IMR-90 (cell line): ENCODE data around the gene GTPBP4. TPM values are rescaled to one million over a fixed set of nuclear protein-coding genes. Genes with fewer than 3 reads are reported as not detected.

Experiments used
- ATAC-seq: fragments of 200-7000 bp; cut with Tn5 transposase; 2 replicates; pipeline ENCODE4 v1.9.1; 2020; ENCODE audit warnings: low read depth, mild to moderate bottlenecking, moderate library complexity
- BruUV-seq: library from RNA; stranded (reverse); fragments of 400-500 nt; replicated peaks from 2 replicates; lab custom pipeline; 2021; lab: Mats Ljungman, UMichigan
- CTCF ChIA-PET: fragments of 300-600 bp; formaldehyde crosslinking; extraction: SDS; loops from one replicate; lab custom pipeline; 2021; ENCODE audit warnings: antibody characterized with exemption; lab: Yijun Ruan, JAX
- POLR2A ChIA-PET: fragments of 300-600 bp; sonication (Branson Sonifier 250); formaldehyde crosslinking; loops from one replicate; lab custom pipeline; 2022; ENCODE audit warnings: antibody characterized with exemption; ENCODE audit not compliant: unreplicated experiment; lab: Charles Lee
- DNase-seq: peaks from one replicate; pipeline ENCODE4 v3.0.0; 2013
- H2AFZ ChIP-seq: replicated peaks from 2 replicates; pipeline ENCODE3; 2013; ENCODE audit warnings: low read length, mild to moderate bottlenecking; ENCODE audit not compliant: poor library complexity
- H2AK5ac ChIP-seq: 2 replicates; pipeline ENCODE4 v1.6.1; 2013; ENCODE audit warnings: low read depth, low read length, inconsistent platforms
- H2AK9ac ChIP-seq: replicated peaks from 2 replicates; pipeline ENCODE3; 2013; ENCODE audit warnings: mild to moderate bottlenecking, low read depth, low read length, moderate library complexity; ENCODE audit not compliant: poor library complexity
- H2BK120ac ChIP-seq: 2 replicates; pipeline ENCODE4 v1.6.1; 2013; ENCODE audit warnings: low read depth, low read length, inconsistent platforms
- H2BK15ac ChIP-seq: 3 replicates; pipeline ENCODE4 v1.6.1; 2013; ENCODE audit warnings: low read depth, low read length, inconsistent platforms
- H2BK20ac ChIP-seq: 2 replicates; pipeline ENCODE4 v1.6.1; 2013; ENCODE audit warnings: low read depth, mild to moderate bottlenecking, inconsistent platforms, low read length, moderate library complexity
- H2BK5ac ChIP-seq: 2 replicates; pipeline ENCODE4 v1.6.1; 2013; ENCODE audit warnings: mild to moderate bottlenecking, low read depth, low read length, inconsistent platforms; ENCODE audit not compliant: poor library complexity, severe bottlenecking
- H3K14ac ChIP-seq: replicated peaks from 2 replicates; pipeline ENCODE4 v1.6.1; 2013; ENCODE audit warnings: low read depth, low read length, inconsistent platforms
- H3K18ac ChIP-seq: 2 replicates; pipeline ENCODE4 v1.6.1; 2013; ENCODE audit warnings: low read depth, low read length, control low read depth
- H3K23ac ChIP-seq: 2 replicates; pipeline ENCODE4 v1.6.1; 2013; ENCODE audit warnings: low read depth, low read length, inconsistent platforms
- H3K27ac ChIP-seq: 2 replicates; pipeline ENCODE4 v1.5.1; 2013; ENCODE audit warnings: mild to moderate bottlenecking, control low read depth, low read length; ENCODE audit not compliant: insufficient read depth
- H3K27me3 ChIP-seq: 2 replicates; pipeline ENCODE4 v1.6.1; 2013; ENCODE audit warnings: low read length; ENCODE audit not compliant: control insufficient read depth, insufficient read depth
- H3K36me3 ChIP-seq: 2 replicates; pipeline ENCODE4 v1.6.1; 2013; ENCODE audit warnings: low read length, mixed read lengths; ENCODE audit not compliant: control insufficient read depth, insufficient read depth
- H3K4ac ChIP-seq: 2 replicates; pipeline ENCODE4 v1.6.1; 2013; ENCODE audit warnings: low read depth, low read length, inconsistent platforms
- H3K4me1 ChIP-seq: 2 replicates; pipeline ENCODE4 v1.6.1; 2013; ENCODE audit warnings: low read length, mixed read lengths; ENCODE audit not compliant: control insufficient read depth, insufficient read depth
- H3K4me2 ChIP-seq: 2 replicates; pipeline ENCODE4 v1.6.1; 2013; ENCODE audit warnings: low read depth, mild to moderate bottlenecking, control low read depth, low read length, moderate library complexity
- H3K4me3 ChIP-seq: 2 replicates; pipeline ENCODE4 v1.5.1; 2013; ENCODE audit warnings: low read depth, mild to moderate bottlenecking, control low read depth, low read length, moderate library complexity; ENCODE audit not compliant: insufficient read depth
- H3K56ac ChIP-seq: 2 replicates; pipeline ENCODE4 v1.6.1; 2013; ENCODE audit warnings: low read length, inconsistent platforms; ENCODE audit not compliant: insufficient read depth; ENCODE audit errors: extremely low read depth
- H3K79me1 ChIP-seq, 2 experiments: 2 replicates each; pipeline ENCODE4 v1.6.1; 2013; ENCODE audit warnings: low read length in 2 of 2, inconsistent platforms in 1 of 2, low read depth in 1 of 2
- H3K9ac ChIP-seq: 2 replicates; pipeline ENCODE4 v1.6.1; 2013; ENCODE audit warnings: low read depth, low read length, control low read depth
- H3K9me1 ChIP-seq: 2 replicates; pipeline ENCODE4 v1.6.1; 2013; ENCODE audit warnings: low read length, inconsistent platforms; ENCODE audit not compliant: insufficient read depth
- H3K9me3 ChIP-seq: 2 replicates; pipeline ENCODE4 v1.6.1; 2013; ENCODE audit warnings: low read length; ENCODE audit not compliant: control insufficient read depth, insufficient read depth
- H4K20me1 ChIP-seq: 2 replicates; pipeline ENCODE4 v1.6.1; 2013; ENCODE audit warnings: low read length, inconsistent platforms; ENCODE audit not compliant: insufficient read depth
- H4K5ac ChIP-seq: 2 replicates; pipeline ENCODE4 v1.6.1; 2013; ENCODE audit warnings: mild to moderate bottlenecking, low read depth, low read length, control low read depth
- H4K8ac ChIP-seq, 2 experiments: 2 replicates each; pipeline ENCODE4 v1.6.1; 2013; ENCODE audit warnings: low read depth in 2 of 2, low read length in 2 of 2, control low read depth in 1 of 2, inconsistent platforms in 1 of 2
- H4K91ac ChIP-seq: 2 replicates; pipeline ENCODE4 v1.6.1; 2013; ENCODE audit warnings: low read depth, low read length, inconsistent platforms; ENCODE audit not compliant: insufficient read depth
- FOS ChIP-seq: fragments of 150-350 bp; IDR thresholded peaks from 2 replicates; pipeline ENCODE4 v1.6.1; 2016; ENCODE audit warnings: low read depth, low read length
- RCOR1 ChIP-seq: IDR thresholded peaks from 2 replicates; pipeline ENCODE4 v1.6.1; 2012; ENCODE audit warnings: mild to moderate bottlenecking, low read length, improper control_type of control experiment; ENCODE audit not compliant: insufficient replicate concordance
- WGBS, 2 experiments: methylation state at CpG; one replicate each; pipeline versions ENCODE4 v1.1.5 to v1.1.7; 2013; ENCODE audit warnings: missing lambda C conversion rate in 2 of 2; ENCODE audit not compliant: insufficient read length in 1 of 2; ENCODE audit errors: extremely low coverage in 2 of 2; 5-methylcytosine and 5-hydroxymethylcytosine counted together
- dilution Hi-C: fragments of 300-500 bp; cut with HindIII; formaldehyde crosslinking; loops from one replicate; pipeline ENCODE4 v1.14.3; 2018; ENCODE audit warnings: low sequenced_read_pairs; ENCODE audit not compliant: unreplicated experiment
- in situ Hi-C: fragments of 300-500 bp; cut with MboI; formaldehyde crosslinking; loops from 3 replicates; pipeline ENCODE4 v1.14.3; 2019; ENCODE audit warnings: low sequenced_read_pairs, inconsistent platforms, mixed read lengths
- intact Hi-C: fragments of 100-400 bp; cut with micrococcal nuclease; formaldehyde crosslinking; loops from 2 replicates; pipeline ENCODE4 v1.10.0; 2022
- polyA plus RNA-seq, 3 experiments: library from polyadenylated mRNA; depleted of rRNA; stranded (reverse); fragments of >200 nt; gene quantifications; 2 replicates each; pipeline ENCODE4 v1.2.3, GENCODE V29; 2012; ENCODE audit warnings: low replicate concordance in 1 of 3
- total RNA-seq: library from RNA; depleted of rRNA; stranded (reverse); fragments of >200 nt; gene quantifications from 2 replicates; pipeline ENCODE4 v1.2.3, GENCODE V29; 2012

GTPBP4 gene
- total and polyA plus RNA-seq, 2 of the 4 experiments (the other 2 are of a cell fraction), result 46.2 to 48.6 TPM

DNA sequence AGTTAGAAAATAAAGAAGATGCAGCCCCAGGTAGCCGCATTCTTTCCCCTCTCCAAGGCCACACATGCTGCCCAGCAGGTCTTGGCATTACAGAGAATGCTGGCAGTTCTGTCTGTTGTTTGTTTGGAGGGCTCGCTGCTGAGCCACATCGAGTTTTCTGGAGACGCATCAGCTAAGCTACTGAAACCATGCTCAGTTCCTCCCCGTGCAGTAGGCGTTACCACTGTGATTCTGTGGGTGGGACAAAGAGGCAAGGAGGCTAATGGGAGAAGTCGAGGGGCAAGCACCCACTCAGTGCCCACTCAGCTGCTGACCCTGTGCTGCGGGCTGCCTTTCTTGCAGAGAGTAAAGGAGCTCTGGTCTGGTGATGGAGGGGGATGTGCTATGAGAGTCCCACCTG is 15.5 kb upstream of the GTPBP4 start:
- H3K27ac ChIP-seq, result no peak overlapping the region
- no peaks in the 10 kb centered on the region for H4K20me1 ChIP-seq
- H2AK5ac ChIP-seq, result no peak overlapping the region
- H2AFZ ChIP-seq, result no peak overlapping the region
- no peak for TF ChIP-seq FOS
- no peak for TF ChIP-seq RCOR1
- H2AK9ac ChIP-seq, result no peak overlapping the region
- intact Hi-C loops (no loop called here), dilution Hi-C loops (no loop called here), in situ Hi-C loops (no loop called here)
- H3K4ac ChIP-seq, result no peak overlapping the region
- H3K23ac ChIP-seq, result no peak overlapping the region
- no peaks in the 10 kb centered on the region for H3K9me1 ChIP-seq
- H3K56ac ChIP-seq, result no peak overlapping the region
- no peaks in the 10 kb centered on the region; a peak in 1 of 4 replicates for H3K79me1 ChIP-seq
- H3K9me3 ChIP-seq, result peaks cover 2% of the 10 kb centered on the region
- H4K91ac ChIP-seq, result no peak overlapping the region
- H3K4me3 ChIP-seq, result no peak overlapping the region
- CTCF ChIA-PET, result no interaction called here
- H3K36me3 ChIP-seq, result no peaks in the 10 kb centered on the region
- no peaks in the 10 kb centered on the region for H3K27me3 ChIP-seq
- H3K4me2 ChIP-seq, result no peak overlapping the region
- WGBS, 2 experiments, result 100% methylated on average over 3 of the region's 8 CpGs; no CpG with 5 or more reads in 1 of the 2 experiments
- no peak overlapping the region for H3K14ac ChIP-seq
- no peak overlapping the region for H2BK5ac ChIP-seq
- no TSS peak for BruUV-seq
- H3K18ac ChIP-seq, result no peak overlapping the region
- no peak overlapping the region for H4K5ac ChIP-seq
- H2BK20ac ChIP-seq, result no peak overlapping the region
- H4K8ac ChIP-seq, result no peak overlapping the region
- ATAC-seq, result no peak
- POLR2A ChIA-PET, result no interaction called here
- DNase-seq, result no peak
- H2BK120ac ChIP-seq, result no peak overlapping the region
- H2BK15ac ChIP-seq, result no peak overlapping the region
- no peak overlapping the region for H3K9ac ChIP-seq
- H3K4me1 ChIP-seq, result peaks cover 9% of the 10 kb centered on the region
